SW480 (cell line): ENCODE results near the gene SEPTIN8.
A peak's percentile ranks its signal among the peaks of the same experiment; 100 is the strongest.

Experiments used
- DNase-seq: peaks from one replicate; pipeline ENCODE4 v3.0.0-alpha.2; 2016; ENCODE audit warnings: low spot score

SEPTIN8 gene

GRCh38 chr5:132764671-132765238 is 12.3 kb downstream of the SEPTIN8 start:
- DNase-seq, result no peak

- no peak for DNase-seq
Measured at GRCh38 chr5:132764051-132764450, 13.0 kb downstream of the SEPTIN8 start.

DNA sequence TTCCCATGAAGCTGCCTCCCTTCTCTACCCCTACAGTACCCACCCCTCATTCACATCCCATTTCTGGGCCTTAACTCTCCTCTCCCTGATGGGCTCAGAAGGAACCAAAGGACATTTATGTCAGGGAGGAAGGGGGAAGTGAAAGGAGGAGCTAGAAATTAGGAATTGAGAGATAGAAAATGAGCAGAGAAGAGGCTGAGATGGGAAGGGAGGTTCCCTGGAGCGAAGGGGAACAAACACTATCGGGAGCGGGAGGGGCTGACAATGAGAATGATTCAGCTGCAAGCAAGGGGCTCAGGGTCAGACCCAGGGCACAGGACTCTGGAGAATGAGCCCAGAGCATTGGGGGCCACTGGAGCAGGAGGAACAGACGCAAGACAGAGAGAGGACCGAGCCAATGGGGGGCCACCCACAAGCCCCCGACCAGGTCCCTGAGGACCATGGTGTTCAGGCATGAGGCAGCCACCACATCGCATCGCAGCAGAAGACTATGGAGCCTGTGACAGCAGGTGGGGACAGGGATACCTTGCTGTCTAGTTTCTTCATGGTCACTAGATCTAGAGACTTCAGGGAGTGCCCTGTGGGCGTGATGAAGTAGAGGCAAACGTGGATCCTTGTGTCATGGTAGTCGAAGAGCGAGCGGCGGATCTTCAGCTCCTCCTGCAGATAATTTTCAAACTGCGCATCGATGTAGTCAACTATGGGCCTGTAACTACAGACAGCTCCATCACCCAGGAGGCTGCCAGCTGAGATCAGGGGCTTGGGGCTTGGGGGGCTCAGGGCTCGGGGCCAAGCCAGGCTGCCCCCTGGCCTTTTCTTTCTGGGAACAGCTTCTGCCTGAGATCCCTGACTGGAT is 13.6 kb downstream of the SEPTIN8 start:
- no peak for DNase-seq

- no peak for DNase-seq
Measured at GRCh38 chr5:132762246-132763000, 14.6 kb downstream of the SEPTIN8 start.

DNA sequence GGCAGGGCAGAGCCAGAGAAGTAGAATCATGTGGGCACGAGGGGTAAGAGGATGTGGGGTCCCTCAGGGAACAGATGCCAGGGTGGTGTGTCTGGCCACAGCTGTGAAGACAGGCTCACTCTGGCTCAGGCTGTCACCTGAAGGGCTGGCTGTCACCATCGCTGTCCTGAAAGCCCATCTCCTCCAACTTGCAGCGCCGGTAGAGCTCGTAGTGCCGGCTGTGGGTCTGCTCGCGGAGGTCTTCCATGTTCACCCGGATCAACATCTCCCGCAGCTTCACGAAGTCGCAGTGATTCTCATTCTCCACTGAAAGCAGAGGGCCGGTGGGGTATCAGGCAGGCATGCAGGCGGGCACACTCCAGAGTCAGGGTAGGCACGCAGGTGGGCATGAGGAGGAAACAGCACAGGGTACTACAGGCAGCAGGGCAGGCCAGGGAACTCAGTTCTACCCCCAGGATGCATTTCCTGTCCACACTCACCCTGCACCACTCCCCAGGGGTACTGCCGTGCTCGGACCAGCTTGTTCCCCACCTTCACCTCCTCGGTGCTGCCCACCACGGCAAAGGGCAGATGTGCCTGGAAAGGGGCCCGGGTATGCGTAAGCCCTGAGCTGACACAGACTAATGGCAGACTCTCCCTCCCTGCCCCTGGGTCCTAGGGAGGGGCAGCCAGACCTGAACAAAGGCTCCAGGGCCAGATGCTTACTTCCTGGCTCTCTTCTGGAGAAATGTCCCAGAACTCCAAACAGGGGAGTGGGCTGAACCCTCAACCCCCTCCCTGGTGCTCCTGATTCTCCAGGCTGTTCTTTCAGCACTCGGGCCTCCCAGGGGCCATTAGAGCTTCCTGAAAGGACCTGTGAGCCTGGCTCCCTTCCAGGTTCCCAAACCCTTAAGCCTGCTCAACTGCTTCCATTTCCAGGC is 15.5 kb downstream of the SEPTIN8 start:
- no peak for DNase-seq

GRCh38 chr5:132760601-132761317 is 16.3 kb downstream of the SEPTIN8 start:
- DNase-seq, result no peak

DNA sequence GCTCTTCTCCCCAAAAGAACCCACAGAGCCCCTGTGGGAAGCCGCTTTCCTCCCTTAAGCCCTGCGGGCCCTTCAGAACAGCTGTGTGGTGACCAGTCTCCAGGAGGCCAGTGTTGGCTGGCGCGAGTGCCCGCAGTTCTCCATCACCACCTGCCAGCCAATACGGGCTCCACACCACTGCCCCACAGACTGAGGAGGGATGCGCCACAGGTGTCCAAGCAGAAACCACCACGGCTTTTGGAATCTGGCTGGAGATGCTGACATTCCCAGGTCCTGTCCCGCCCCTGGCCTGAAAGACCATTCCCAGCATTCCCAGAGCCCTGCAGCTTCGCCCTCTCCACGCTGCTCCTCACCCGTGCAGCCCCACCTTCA is 17.0 kb downstream of the SEPTIN8 start:
- DNase-seq, result no peak

DNA sequence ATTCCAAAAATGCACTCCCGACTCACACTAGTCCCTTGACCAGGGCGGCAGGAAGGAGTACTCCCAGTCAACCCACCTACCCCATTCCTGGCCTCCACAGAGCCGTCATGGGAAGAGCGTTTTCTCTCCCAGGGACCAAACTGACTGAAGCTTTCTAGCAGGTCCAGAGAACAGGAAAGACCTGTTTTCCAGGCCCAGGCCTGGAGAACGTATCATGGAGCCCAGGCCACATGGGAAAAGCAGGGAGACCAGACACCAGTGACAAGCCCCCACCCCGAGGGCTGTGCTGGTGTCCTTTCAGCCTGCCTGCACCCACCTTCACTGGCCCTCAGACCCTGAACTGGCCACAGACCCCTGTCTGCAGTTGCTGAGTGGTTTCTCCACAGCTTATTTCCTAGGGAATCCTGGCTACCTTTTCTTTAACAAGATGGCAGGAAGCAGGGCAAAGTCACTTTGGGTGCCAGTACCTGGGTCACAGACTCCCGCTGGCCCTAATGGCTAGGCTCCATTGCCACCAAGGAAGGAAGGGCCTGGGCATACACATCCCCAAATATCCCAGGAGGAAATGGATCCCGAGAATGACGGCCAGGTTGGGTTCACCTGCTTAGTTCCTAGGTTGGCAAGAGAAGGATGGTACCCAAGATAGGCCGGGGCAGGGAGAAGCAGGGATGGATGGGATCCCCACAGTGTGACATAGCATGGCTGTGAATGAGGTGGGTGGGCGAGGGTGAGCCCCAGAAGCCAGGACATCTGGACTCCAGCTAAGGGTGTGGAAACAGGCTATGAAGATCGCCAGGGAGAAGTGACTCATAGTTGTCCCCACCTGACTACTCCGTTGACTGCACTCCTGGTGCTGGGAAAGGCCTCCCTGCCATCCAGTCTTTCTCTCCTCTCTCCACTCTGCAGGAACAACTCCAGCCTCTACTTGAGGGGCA is 17.7 kb downstream of the SEPTIN8 start:
- DNase-seq, result no peak

DNA sequence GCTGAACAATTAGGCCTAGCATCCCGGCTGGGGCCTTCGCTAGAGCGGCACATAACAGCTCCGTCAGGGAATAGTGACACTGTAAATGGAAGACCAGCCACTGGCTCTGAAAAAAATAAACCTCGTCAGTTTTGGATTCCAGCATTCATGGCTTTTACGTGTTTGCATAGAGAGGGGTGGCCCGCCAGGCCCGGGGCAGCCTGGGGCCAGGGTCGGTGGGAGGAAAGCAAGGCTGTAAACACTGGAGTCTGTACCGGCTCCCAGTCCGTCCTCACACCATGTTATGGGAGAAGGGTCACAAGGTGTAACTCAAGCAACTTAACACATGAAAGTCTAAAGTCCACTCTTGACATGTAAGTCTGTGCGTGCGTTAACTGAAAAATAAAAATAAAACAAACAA is 18.6 kb downstream of the SEPTIN8 start:
- no peak for DNase-seq

- DNase-seq, result no peak
Measured at GRCh38 chr5:132756542-132756941, 20.5 kb downstream of the SEPTIN8 start.

- DNase-seq, result peak; percentile 55
Measured at GRCh38 chr5:132754947-132755346, 22.1 kb downstream of the SEPTIN8 start.

- no peak for DNase-seq
Measured at GRCh38 chr5:132754111-132754510, 22.9 kb downstream of the SEPTIN8 start.

- DNase-seq, result peak; percentile 47
Measured at GRCh38 chr5:132753135-132753987, 23.7 kb downstream of the SEPTIN8 start.

GRCh38 chr5:132752581-132753125 is 24.4 kb downstream of the SEPTIN8 start:
- no peak for DNase-seq

DNA sequence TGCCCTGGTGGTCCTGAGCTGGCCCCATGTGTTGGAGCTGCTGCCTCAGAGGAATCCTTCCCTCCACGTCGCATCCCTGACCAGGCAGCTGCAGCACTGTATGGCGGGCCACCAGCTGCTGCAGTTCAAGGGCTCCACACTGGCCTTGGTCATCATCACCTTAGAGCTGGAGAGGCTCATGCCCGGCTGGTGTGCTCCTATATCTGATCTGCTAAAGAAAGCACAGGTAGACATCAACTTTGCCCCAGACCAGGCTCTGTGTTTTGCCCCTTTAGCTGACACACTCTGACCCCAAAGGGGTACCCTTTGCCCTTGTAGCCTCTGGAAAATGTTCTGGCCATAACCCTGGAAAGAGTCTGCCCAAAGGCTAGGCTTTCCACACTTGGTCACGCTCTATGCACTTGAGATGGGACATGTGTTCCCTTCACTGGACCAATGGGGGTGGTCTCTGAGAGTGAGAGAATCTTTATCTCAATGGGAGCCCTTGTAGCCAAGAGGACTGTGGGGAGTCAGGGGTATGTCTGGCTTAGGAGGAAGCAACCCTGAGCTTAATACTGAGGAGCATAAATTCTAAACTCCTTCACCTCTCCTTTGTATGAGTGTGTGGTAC is 25.0 kb downstream of the SEPTIN8 start:
- DNase-seq, result no peak

DNA sequence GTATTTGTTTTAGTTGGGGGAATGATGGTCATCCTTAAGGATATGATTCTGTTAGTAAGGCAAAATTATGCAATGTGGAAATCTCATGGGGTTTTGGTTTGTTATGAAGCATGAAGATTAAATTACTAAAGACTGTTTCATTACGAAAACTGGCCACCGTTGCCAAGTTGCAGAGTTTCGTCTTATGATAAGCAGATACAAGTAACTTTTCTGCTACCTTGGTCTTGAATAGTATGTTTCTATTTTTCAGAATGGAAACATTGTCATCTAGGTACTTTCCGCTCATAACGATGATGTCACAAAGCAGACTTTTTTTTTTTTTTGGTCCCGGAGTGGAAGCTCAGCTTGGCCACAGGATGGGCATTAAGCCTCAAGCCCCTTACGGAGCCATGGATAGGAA is 25.6 kb downstream of the SEPTIN8 start:
- no peak for DNase-seq

DNA sequence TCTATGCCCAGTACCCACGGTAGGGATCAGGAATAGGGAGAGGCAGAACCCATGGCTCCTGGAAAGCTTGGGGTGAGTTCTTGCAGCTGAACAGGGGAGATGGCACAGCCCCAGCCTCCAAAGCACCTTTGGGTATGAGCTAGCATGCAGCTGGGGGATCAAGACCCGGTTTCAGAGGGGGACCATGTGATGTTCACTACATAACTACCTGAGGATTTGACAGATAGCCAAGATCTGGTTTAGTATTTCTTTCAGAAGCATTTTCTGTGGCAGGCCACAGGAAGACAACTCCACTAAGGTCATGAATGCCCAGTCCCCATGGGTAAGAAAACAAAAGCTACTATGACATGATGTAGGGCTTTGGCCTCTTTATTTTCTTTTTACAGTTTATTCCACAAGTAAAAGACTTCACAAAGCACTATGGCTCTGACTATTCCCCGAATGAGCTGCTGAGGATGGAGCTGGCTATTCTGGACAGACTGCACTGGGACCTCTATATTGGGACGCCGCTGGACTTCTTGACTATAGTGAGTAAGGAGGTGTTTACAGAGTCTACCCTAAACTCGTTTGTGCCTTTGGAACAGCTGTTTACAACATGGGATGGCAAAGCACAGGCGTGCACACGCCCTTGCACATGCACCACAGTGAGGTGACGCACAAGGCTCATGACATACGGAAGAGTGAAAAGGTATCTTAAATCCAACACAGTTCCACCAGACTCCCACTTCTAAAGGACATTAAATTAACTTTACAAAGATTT is 26.4 kb downstream of the SEPTIN8 start:
- DNase-seq, result no peak

DNA sequence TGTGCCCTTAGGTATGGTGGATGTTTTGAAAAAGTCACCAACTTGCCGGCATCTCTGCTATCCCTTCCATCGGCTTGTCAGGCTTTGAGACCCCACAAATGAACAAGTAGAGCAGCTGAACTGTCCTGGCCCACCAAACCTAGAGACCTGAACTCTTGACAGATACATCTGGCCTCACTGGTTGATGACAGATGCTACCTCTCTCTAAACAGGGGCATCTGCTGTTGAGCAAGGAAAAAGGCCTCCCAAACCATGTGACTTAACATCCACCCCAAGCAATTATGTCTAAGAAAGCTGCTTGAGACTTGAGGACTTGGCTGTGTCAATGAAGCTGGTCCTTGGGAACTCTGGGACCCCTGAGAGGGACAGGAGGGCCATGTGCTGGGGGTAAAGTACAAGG is 27.5 kb downstream of the SEPTIN8 start:
- no peak for DNase-seq
